NCI-H526 treated with DMSO at 0.1 percent for 48 hours (cell line): ENCODE data around the gene HHIPL2.
"Not testable (repeated sequence)": the region's sequence is repeated elsewhere in the genome, so short reads cannot be mapped to it uniquely, and the experiment has no call there.

Experiments
- DNase-seq: peaks from one replicate; lab custom pipeline; 2025; lab: John Stamatoyannopoulos, UW

HHIPL2 gene

GRCh38 chr1:222539951-222540597 is 7.8 kb downstream of the HHIPL2 start:
- no peak for DNase-seq

GRCh38 chr1:222535455-222535854 is 12.4 kb downstream of the HHIPL2 start:
- no peak for DNase-seq

DNA sequence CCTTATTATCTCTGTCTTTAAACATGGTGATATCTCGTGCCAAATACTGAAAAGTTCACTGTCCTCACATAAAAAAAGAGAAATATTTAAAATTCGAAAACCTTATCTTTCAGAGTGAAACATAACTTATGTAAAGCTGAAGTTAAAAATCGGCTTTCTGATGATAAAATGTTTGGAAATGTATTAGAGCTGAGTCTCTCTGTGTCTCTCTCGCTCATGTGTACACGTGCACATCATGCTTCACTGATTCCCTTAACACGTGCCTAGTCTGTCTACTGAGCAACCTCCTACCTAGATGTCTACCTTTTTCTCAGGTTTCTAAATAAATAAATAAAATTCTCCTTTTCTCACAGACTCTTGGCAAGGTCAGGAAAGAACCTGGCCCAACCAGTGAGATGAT is 17.1 kb downstream of the HHIPL2 start:
- no peak for DNase-seq

GRCh38 chr1:222529916-222530315 is 18.0 kb downstream of the HHIPL2 start:
- DNase-seq = no peak

DNA sequence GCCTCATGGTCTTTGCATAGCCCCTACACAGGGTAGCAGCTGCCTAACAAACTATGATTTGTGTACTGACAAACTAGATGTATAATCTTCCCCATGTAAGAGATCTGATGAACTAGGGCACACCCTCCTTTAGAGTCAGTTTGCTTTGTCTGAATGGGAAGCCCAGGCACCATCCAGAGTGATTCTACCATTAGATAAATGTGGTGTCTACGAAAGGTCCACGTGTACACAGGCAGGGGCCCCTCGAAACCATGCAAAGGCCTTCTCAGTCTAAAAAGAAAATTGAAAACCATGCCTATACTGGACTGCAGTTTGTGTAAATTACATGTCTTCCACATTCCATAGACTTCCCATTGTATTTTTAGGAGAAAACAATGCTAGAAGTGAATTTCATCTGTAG is 18.7 kb downstream of the HHIPL2 start:
- DNase-seq = no peak

- no peak for DNase-seq
These were observed 22.0 kb downstream of the HHIPL2 start for GRCh38 chr1:222525951-222526350.

DNA sequence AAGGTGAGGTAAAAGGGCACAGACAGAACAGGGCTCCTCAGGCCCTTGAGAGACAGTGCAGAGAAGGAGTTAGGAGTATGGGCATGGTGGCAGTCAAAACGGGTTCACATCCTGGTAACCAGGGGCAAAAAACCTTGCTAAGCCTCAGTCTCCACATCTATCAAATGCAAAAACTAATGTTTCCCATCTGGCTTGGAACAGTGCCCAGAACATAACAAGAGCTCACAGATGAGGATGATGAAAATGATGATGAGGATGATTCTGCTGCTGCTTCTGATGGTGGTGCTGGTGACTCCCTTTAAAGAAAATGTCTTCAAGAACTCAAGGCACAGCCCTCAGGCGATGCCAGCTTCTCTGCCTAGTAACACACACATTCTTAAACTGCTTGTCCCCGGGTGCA is 24.1 kb downstream of the HHIPL2 start:
- no peak for DNase-seq

DNA sequence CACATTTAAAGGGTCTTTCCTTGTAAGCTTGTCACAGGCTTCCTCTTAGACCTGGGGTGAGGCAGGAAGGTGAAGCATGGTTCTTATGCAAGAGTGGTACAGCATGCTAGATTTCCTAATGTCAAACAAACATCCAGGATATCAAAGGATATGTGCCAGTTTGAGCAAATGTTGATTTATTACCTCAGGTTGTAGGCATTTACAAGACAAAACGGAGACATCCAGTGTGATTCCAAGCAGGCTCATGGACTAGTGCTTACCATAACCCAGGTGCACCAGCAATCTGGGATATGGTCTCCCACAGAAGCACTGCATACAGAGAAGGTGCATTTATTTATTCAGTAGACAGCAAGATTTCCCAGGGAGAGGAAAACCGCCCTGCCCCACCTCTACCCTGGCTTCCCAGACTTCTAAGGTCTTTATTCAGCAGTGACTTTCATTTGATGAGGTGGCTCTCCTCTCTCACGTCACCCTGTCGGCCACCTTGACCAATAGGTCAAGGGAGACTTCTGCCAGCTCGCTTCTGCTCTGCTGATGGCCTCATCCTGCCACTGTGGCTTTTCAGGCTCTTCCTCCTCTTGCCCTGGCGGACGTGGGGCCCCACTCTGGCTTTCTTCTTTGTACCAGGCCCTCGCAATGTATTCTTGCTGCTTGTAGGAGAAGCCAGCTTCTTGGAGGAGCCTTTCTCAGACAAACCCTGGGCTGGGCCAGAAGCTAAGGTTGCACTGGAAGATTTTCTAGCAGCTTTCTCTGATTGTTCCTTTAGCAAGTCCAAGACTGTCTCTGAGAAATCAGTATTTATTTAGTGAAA is 25.6 kb downstream of the HHIPL2 start:
- DNase-seq = no peak

DNA sequence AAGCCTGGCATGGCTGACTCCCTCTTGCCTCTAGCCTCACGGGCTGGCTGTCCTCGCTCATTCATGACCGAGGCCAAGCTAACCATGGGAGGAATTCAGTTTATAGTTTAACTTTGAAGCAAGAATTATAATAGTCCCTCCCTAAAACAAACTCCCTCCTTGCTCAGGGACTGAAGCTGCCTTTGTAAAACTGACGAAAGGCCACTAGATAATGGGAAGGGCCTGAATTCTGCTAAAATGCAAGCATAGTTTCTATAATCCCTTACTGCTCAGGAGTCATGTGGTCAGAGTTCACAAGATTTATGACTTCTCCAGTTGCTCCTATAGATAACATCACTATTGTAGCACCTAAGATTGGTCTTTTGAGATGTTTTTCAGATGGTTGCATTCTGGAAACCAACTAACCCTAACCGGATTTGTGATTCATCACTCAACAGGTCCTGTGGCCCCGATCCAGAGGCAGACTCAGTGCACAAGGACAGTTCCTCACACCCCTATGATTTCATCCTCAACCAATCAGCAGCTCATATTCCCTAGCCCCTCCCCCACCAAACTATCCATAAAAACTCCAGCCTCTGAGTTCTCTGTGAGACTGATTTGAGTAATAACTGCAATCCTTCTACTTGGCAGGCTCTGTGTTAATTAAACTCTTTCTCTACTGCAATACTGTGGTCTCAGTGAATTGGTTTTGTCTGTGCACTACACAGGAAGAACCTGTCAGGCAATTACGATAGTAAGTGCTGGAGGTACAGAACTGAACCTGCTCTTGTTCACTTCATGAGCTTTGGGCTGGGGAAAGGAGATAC is 26.4 kb downstream of the HHIPL2 start:
- DNase-seq = no peak

GRCh38 chr1:222489496-222489895 is 58.4 kb downstream of the HHIPL2 start:
- not testable (repeated sequence) for DNase-seq

- DNase-seq = not testable (repeated sequence)
These were observed 60.1 kb downstream of the HHIPL2 start for GRCh38 chr1:222487774-222488173.

DNA sequence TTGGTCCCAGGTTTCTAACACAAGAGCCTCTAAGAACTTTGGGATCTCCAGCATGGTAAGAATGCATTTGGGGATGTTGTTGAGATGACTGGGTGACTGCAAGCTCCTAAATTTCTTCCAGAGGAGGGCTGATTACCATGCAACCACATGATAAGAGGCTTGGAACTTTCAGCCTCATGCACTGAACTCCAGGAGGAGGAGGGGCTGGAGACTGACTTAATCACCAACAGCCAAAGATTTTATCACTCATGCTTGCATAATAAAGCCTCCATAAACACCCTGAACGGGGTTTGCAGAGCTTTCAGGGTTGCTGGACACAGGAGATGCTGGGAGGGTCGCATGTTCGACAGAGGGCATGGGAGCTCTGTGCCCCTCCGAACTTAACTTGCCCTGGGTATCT is 63.9 kb downstream of the HHIPL2 start:
- not testable (repeated sequence) for DNase-seq

DNA sequence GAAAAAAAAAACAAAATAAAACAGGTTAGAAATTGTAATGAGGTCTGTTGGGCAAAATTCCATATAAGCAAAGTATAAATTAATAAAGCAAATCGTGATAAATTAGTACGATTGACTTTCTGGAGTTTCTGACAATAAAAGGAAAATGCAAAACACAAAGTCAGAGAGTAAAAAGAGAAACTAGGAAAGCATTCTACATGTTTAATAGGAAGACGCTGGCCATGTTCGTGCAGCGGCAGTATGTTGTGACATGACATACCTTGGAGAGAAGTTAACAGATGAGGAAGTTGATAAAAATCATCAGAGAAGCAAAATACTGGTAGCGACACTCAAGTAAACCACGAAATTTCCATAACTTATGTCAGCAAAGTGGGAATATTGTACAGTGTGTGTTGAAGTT is 68.3 kb downstream of the HHIPL2 start:
- DNase-seq = not testable (repeated sequence)

DNA sequence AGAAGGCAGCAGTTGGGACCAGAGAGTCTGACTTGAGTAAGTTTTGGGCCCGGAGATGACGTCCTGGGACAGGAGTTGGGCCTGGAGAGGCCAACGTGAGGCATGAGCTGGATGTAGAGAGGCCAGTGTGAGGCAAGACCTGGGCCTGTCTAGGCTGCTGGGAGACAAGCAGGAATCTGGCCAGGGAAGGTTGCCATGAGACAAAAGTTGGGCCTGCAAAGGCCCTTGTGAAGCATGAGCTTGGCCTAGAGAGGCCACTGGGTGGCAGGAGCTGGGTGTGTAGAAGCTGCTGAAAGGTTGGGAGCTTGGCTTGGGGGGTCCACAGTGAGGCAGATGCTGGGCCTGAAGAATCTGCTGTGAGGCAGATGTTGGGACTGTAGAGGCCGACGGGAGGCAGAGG is 71.5 kb downstream of the HHIPL2 start:
- not testable (repeated sequence) for DNase-seq

DNA sequence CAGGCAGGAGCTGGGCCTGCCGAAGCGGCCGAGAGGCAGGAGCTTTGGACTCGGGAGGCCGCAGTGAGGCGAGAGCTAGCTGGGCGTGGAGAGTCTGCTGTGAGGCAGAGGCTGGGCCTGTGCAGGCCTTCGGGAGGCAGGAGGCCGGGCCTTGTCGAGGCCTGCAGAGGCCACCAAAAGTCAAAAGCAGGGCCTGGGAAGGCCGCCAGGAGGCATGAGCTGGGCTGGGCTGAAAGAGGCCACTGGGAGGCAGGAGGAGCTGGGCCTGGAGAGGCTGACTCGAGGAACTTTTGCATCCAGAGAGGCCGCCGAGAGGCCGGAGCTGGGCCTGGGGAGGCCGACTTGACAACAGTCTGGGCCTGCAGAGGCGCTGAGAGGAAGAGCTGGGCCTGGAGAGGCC is 74.2 kb downstream of the HHIPL2 start:
- DNase-seq = not testable (repeated sequence)

DNA sequence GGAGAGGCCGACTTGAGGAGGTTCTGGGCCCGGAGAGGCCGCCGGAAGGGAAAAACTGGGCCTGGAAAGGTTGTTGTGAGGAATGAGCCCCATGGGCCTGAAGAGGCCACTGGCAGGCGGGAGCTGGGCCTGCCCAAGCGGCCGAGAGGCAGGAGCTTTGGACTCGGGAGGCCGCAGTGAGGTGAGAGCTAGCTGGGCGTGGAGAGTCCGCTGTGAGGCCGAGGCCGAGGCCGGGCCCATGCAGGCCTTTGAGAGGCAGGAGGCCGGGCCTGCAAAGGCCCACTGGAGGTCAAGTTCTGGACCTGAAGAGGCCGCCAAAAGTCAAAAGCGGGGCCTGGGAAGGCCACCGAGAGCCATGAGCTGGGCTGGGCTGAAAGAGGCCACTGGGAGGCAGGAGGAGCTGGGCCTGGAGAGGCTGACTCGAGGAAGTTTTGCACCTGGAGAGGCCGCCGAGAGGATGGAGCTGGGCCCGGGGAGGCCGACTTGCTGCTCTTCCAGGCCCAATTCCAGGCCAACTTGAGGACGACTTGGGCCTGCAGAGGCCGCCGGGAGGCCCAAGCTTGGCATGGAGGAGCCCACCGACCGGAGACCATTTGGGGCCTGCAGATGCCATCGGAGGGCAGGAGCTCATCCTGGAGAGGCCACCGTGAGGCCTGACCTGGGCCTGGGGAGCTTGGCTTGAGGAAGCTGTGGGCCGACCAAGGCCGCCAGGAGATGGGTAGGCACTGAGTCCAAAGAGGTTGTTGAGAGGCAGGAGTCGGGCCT is 74.9 kb downstream of the HHIPL2 start:
- DNase-seq = not testable (repeated sequence)
